Stimulated activated memory B cell treated with anti-CD40 and anti-IgM and Interleukin-4, amounts not matched to agents 10 μg/mL and 1 μg/mL and 100 μg/mL, for 72 hours (primary cell): Measurements from ENCODE around the gene MBNL2.

Experiments
- ATAC-seq: fragments of 150-1000 bp; cut with Tn5 transposase; 2 replicates; pipeline ENCODE4 v1.10.0; 2021
- H3K27ac Mint-ChIP-seq: one replicate; pipeline ENCODE4 v1.8.0; 2022; ENCODE audit warnings: mild to moderate bottlenecking, mixed read lengths
- H3K27me3 Mint-ChIP-seq: one replicate; pipeline ENCODE4 v1.8.0; 2022; ENCODE audit warnings: mixed read lengths
- H3K36me3 Mint-ChIP-seq: one replicate; pipeline ENCODE4 v1.8.0; 2022; ENCODE audit warnings: mixed read lengths
- H3K4me1 Mint-ChIP-seq: one replicate; pipeline ENCODE4 v1.8.0; 2022; ENCODE audit warnings: mixed read lengths
- H3K4me3 Mint-ChIP-seq: one replicate; pipeline ENCODE4 v1.8.0; 2022; ENCODE audit warnings: mild to moderate bottlenecking, moderate library complexity, mixed read lengths
- H3K9me3 Mint-ChIP-seq: one replicate; pipeline ENCODE4 v1.8.0; 2022; ENCODE audit warnings: mixed read lengths

Gene MBNL2

DNA sequence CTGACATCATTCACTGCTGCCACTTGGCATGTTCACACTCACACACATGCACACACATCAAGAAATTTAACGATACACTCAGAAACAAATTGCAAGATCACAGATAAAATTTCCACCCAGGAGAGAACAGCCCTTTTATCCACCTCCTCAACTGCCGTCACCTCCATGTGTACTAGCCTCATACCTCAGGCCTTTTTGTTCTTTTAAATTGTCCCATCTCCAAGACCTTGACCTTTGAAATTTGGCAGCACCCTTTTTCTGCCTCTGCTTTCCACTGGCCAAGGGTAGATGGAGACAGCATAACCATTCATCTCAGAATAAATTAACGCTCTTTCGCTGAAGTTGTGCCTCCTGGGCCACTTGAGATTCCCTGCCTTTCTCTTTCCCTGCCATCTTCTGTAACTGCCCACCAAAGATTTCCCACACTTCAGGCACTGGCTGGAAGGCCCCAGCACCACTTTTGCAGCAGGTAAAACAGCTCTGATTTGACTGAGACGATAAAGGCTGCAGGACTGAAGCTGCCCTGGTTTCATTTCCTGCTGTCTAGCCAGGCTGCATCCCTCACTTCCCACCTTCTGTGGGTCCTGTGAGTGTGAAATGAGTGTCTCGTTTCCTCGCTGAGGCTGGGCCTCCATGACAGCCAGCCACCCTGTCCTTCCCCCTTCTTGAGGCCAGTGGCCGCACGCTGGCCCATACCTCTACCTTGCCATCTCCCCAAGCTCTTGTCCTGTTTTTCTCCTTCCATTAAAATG lies 39.3 kb downstream of the MBNL2 start:
- ATAC-seq = peak; percentile 90
- H3K4me3 Mint-ChIP-seq = no peak overlapping the region
- H3K36me3 Mint-ChIP-seq = peaks cover 28% of the 10 kb centered on the region
- no peaks in the 10 kb centered on the region for H3K9me3 Mint-ChIP-seq
- H3K27ac Mint-ChIP-seq = peak overlapping the region; percentile 63
- no peaks in the 10 kb centered on the region for H3K27me3 Mint-ChIP-seq
- H3K4me1 Mint-ChIP-seq = peaks cover 69% of the 10 kb centered on the region

DNA sequence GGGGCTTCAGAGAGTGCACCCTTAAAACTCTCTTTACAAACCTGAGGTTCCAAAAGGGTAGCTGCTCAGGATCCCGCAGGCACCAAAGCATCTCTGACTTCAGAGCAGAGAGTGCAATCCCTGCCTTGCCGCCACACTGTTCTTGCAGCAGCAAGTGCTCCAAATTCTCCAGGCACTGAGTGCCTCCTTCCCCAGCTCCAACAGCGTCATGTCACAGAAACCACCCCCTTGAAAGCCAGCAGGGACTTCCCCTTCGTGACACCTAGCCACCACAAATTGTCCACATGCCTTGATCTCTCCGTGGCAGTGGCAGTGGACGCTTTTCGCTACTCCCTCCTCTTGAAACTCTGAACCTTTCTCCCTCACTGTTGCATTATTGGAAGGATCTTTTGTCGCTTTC lies 39.9 kb downstream of the MBNL2 start:
- Mint-ChIP-seq H3K4me1 (peaks cover 62% of the 10 kb centered on the region), H3K4me3 (no peak overlapping the region), H3K27me3 (no peaks in the 10 kb centered on the region), H3K9me3 (no peaks in the 10 kb centered on the region), H3K36me3 (peaks cover 26% of the 10 kb centered on the region), H3K27ac (peak overlapping the region; percentile 63)
- ATAC-seq = no peak

DNA sequence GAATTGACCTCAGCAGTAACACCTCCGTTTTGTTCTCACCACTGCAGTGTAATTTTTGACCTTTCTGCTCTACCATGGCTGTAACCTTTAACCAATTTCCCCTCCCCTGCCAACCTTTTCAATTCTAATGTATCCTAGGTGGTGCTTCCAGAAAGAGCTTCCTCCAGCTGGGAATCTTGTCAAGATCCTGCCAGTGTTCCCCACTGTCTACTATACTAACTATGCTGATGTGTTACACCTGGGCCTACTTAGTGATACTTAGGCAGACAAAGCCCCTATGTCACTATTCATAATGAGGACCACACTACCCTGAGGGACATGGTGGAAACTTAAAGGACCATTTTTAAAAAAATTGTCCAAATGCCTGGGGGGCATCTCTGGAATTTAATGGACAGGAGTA lies 41.0 kb downstream of the MBNL2 start:
- H3K4me1 Mint-ChIP-seq = peaks cover 52% of the 10 kb centered on the region
- H3K9me3 Mint-ChIP-seq = no peaks in the 10 kb centered on the region

DNA sequence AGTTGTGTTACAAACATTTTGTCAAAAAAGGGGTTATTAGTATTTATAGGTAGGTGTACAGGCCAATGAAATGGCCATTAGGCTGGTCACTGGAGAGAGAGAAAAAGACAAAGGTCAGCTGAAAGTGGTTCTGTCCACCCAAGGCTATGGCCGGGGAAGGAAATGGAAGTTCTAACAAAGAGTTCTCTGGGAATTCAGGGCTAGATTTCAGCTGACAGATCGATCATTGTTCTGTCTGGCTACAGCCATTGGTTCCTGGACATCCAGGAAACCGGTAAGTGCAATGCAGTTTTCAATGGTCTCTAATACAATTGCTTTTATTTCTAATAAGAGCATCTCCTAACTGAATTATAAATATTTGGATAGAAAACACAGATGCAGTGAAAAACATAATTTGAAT lies 42.5 kb downstream of the MBNL2 start:
- Mint-ChIP-seq H3K4me3 (no peak overlapping the region), H3K9me3 (no peaks in the 10 kb centered on the region), H3K27ac (no peak overlapping the region), H3K4me1 (peaks cover 49% of the 10 kb centered on the region), H3K36me3 (peaks cover 31% of the 10 kb centered on the region), H3K27me3 (no peaks in the 10 kb centered on the region)
- no peak for ATAC-seq

More for the DNA sequence above, 41.0 kb downstream of the MBNL2 start:
- no peak overlapping the region for H3K4me3 Mint-ChIP-seq
- H3K27me3 Mint-ChIP-seq = no peaks in the 10 kb centered on the region
- peaks cover 28% of the 10 kb centered on the region for H3K36me3 Mint-ChIP-seq
- ATAC-seq = no peak
- H3K27ac Mint-ChIP-seq = no peak overlapping the region

DNA sequence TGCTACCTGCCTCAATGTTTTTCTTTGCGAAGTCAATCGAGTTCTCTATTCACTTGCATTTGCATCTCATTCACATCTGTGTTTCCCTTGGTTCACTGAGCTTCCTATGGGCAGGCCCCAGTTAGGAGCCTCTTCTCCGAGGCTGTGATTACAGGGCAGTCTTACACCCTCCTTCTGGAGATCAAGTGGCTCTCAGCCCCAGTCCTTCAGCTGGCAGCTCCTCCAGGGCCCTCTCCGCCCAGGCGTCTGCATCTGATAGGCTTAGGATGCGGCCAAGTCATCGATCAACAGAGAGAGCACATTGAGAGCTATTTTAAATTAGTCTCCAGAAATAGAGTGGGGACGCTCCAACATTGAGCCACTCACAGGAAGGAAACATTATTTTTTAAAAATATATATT lies 44.2 kb downstream of the MBNL2 start:
- Mint-ChIP-seq H3K36me3 (peaks cover 26% of the 10 kb centered on the region), H3K27me3 (no peaks in the 10 kb centered on the region), H3K9me3 (no peaks in the 10 kb centered on the region), H3K27ac (no peak overlapping the region), H3K4me1 (peaks cover 38% of the 10 kb centered on the region), H3K4me3 (no peak overlapping the region)
- no peak for ATAC-seq

DNA sequence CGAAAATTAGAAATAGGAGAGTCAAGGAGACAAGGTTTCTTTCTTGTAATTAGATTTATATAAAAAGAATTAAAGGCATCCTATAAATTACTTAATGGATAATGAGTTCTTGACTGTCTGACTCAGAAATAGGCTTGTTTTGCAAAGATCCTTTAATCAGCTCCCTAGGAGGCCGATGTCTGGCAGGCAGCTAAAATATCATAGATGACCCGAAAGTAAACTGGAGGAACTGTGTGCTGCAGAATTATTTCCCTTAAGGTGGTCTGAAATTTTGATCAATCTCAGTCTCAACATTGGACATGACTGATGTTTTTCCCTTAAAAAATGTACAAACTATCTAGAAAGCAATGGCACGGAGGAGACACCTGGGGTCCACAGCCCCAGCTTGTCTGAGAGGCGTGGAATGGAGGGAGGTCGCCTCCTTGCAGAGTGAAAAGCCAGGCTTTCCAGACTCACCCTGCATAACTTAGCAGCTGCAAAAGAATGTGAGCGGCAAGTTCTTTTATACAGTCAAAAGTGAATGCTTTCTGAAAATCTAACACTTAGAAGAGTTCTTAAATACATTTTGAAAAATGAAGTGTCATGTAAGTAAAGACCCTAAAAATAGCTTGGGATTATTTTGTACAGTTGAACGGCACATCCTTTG lies 44.8 kb downstream of the MBNL2 start:
- ATAC-seq = no peak
- no peaks in the 10 kb centered on the region for H3K27me3 Mint-ChIP-seq
- H3K4me3 Mint-ChIP-seq = no peak overlapping the region
- H3K9me3 Mint-ChIP-seq = no peaks in the 10 kb centered on the region
- H3K27ac Mint-ChIP-seq = no peak overlapping the region
- peaks cover 37% of the 10 kb centered on the region for H3K4me1 Mint-ChIP-seq
- H3K36me3 Mint-ChIP-seq = peaks cover 24% of the 10 kb centered on the region

DNA sequence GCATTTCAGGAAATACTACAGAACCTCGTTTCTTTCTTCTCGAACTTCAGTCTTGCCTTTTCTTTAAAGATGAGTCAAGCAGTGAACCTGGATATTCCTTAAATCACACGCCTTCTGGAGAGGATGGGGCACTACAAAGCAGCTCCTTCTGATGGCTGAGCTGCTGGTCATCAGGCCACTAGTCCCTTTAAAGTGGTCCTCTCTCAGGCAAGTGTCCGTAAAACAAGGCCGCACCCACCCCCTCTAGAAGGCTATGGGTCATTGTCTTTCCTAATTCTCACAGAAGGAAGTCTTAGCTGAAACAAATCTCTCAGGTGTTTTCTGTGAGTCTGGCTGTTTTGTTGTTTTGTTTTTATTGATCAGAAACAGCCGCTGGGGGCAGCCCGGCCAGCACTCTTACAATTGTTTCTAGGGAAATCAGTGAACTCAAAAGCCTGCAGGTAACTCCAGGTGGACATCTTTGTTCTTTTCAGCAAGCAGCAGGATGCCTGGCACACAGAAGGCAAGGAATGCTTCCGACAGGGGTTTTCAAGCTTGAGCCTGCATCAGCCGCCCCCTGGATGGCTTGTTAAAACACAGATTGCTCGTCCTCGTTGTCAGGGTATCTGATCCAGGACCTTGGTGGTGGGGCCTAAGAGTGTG lies 45.4 kb downstream of the MBNL2 start:
- Mint-ChIP-seq H3K4me1 (peaks cover 37% of the 10 kb centered on the region), H3K9me3 (no peaks in the 10 kb centered on the region), H3K4me3 (no peak overlapping the region), H3K36me3 (peaks cover 24% of the 10 kb centered on the region), H3K27ac (no peak overlapping the region), H3K27me3 (no peaks in the 10 kb centered on the region)
- ATAC-seq = no peak

DNA sequence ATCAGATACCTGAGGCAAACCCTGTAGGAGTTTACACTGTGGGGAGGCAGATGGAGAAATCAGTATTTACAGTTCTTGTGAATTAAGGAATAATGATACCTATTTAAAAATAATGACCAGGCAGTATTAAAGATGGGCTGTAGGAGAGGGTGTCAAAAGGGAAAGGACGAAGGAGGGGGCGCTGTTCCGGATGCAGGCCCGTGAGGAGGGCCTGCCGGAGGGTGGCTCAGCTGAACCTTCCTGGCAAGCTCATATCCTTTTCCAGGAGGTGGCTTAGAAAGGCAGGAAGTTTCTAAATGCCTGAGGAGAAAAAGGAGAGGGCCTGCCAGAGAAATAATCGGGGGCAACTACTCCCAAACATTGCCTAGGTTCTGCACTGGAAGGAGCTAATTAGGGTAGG lies 46.6 kb downstream of the MBNL2 start:
- no peaks in the 10 kb centered on the region for H3K9me3 Mint-ChIP-seq
- H3K4me3 Mint-ChIP-seq = no peak overlapping the region
- H3K36me3 Mint-ChIP-seq = peaks cover 19% of the 10 kb centered on the region
- peaks cover 34% of the 10 kb centered on the region for H3K4me1 Mint-ChIP-seq
- ATAC-seq = no peak
- no peaks in the 10 kb centered on the region for H3K27me3 Mint-ChIP-seq
- H3K27ac Mint-ChIP-seq = peak overlapping the region; percentile 17

DNA sequence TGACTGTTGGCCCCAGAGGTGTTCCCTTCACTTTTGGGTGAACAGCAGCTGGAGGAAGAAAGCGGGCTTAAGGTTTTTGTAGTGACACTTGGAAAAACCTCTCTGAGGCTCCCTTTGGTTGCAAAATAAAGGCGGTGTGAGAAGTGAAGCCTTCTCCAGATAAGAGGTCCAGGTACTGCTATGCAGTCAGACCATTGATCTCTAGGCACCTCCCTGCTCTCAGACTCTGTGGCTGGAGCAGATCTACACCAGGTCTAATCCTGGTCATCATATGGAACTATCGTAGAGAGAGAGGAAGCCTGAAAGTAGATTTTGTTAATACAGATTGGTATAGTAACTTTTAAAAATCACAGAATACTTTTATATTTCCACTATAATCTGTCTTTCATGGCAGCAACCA lies 47.5 kb downstream of the MBNL2 start:
- no peak for ATAC-seq
- Mint-ChIP-seq H3K9me3 (no peaks in the 10 kb centered on the region), H3K27ac (no peak overlapping the region), H3K4me1 (peaks cover 35% of the 10 kb centered on the region), H3K4me3 (no peak overlapping the region), H3K27me3 (no peaks in the 10 kb centered on the region), H3K36me3 (peaks cover 16% of the 10 kb centered on the region)

DNA sequence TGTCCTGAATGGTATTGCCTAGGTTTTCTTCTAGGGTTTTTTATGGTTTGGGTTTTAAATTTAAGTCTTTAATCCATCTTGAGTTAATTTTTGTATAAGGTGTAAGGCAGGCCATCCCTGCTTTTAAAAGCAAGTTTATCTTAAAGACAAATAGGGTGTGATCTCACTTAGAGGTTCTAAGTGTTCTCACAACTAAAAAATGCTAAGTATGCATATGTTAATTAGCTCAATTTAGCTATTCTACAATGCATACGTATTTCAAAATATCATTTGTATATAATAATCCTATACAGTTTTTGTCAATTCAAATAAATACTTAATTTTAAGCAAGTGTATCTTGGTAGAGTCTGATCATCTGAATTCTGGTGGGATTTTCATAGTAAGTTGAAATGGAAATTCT lies 50.4 kb downstream of the MBNL2 start:
- Mint-ChIP-seq H3K27ac (no peak overlapping the region), H3K27me3 (no peaks in the 10 kb centered on the region), H3K4me1 (peaks cover 58% of the 10 kb centered on the region), H3K4me3 (no peak overlapping the region), H3K36me3 (peaks cover 40% of the 10 kb centered on the region), H3K9me3 (peaks cover 3% of the 10 kb centered on the region)
- ATAC-seq = no peak

DNA sequence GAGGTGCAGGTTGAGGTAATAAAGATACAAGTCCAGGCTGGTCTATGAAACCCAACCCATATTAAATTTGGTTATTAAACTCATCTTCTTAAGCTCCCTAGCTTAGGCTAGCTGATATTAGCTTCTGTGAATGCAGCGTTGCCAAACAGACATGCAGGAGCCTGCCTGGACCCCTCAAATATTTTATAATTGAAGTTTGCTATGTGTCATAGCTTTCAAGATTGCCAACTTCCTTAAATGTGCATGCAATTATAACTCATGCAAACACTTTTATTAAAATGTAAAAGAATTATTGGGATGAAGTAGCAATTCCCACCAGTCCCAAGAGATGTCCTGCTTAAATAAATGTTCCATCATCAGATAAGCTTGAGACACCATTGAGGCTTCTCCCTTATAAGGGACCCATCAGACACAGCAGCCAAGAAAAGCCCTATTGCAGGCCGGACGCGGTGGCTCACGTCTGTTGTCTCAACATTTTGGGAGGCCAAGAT lies 51.3 kb downstream of the MBNL2 start:
- Mint-ChIP-seq H3K27me3 (no peaks in the 10 kb centered on the region), H3K27ac (no peak overlapping the region), H3K9me3 (peaks cover 3% of the 10 kb centered on the region), H3K36me3 (peaks cover 35% of the 10 kb centered on the region), H3K4me1 (peaks cover 57% of the 10 kb centered on the region), H3K4me3 (no peak overlapping the region)
- no peak for ATAC-seq

DNA sequence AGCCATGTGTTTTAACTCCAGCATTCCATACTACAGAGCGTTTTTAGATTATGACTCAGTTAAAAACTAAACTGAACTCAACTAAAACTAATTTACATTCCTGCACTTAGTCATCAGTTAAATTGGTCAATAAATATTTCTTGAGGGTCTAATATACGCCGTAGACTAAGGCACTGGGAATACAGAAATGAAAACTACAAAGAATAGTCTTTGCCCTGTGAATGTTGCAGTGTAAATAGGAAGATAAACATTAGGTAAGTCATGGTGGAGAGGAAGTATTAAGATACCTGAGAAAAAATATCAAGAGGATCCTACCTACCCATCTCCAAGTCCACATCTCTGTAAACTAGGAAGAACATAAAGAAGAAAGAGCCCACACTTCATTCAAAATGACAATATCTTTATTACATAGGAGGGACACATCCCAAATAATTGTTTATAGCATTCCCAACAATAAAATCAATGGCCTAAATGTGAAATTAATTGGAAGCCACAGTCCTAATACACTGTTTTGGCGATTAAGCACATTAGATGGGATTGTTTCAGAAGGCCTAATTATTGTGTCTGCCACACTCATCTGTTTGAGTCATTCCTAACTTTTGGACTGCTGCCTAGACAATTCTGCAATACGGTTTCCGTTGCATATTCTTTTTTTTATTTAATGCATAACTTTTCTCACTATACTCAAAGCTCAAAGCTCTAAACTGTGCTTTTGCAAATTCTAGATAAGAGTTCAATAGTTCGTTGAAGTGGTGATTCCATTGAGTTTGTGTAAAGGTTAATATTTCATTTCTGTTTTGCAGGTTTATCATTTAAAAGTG lies 52.9 kb downstream of the MBNL2 start:
- peaks cover 3% of the 10 kb centered on the region for H3K9me3 Mint-ChIP-seq
- no peaks in the 10 kb centered on the region for H3K27me3 Mint-ChIP-seq
- H3K4me3 Mint-ChIP-seq = no peak overlapping the region
- H3K27ac Mint-ChIP-seq = no peak overlapping the region
- H3K4me1 Mint-ChIP-seq = peaks cover 49% of the 10 kb centered on the region
- H3K36me3 Mint-ChIP-seq = peaks cover 26% of the 10 kb centered on the region
- no peak for ATAC-seq

DNA sequence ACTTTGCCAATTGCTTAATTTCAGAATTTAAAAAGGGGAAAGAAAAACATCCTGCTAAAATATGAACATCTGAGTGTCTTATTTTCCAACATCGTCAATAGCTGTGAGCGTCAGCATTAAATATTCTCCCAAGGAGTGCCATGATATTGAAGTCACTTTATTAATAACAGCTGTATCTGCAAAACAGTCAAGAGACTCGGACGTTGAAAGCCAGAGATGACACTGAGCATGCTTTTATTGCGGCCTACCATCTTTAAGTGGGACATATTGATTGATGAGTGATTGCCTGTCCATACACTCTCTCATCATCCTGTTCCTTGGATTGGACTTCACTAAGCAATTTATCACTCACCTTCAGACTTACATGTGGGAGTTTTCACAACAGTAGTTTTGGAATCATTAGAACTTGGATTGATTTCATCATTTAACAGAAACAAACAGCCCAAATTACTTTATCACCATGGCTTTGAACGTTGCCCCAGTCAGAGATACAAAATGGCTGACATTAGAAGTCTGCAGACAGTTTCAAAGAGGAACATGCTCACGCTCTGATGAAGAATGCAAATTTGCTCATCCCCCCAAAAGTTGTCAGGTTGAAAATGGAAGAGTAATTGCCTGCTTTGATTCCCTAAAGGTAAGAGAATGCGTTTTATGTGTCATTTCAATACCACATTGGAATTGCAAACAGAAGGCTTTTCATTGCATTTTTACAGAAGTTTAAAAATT lies 53.8 kb downstream of the MBNL2 start:
- no peak overlapping the region for H3K27ac Mint-ChIP-seq
- no peak overlapping the region for H3K4me3 Mint-ChIP-seq
- ATAC-seq = no peak
- H3K27me3 Mint-ChIP-seq = no peaks in the 10 kb centered on the region
- peaks cover 50% of the 10 kb centered on the region for H3K4me1 Mint-ChIP-seq
- H3K36me3 Mint-ChIP-seq = peaks cover 31% of the 10 kb centered on the region
- peaks cover 3% of the 10 kb centered on the region for H3K9me3 Mint-ChIP-seq

DNA sequence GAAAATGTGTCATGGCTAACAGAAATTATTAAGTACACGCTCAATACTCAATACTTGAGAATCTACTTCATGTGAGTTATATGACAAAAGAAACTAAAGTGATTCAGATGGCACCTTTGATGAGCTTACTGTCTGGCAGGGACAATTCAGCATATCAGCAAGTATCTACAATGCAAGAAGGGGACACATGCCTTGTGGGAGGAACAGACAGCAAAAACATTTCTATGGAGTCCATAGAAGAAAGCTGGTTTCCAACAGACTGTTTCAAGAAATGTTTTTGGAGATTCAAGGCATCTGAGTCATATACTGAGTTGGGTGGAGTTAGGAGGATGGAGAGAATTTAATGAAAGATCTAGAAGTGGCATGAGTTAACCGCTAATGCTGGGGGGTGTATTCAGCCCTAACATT lies 54.7 kb downstream of the MBNL2 start:
- peak overlapping the region; percentile 36 for H3K27ac Mint-ChIP-seq

More for the DNA sequence above, 54.7 kb downstream of the MBNL2 start:
- H3K27me3 Mint-ChIP-seq = no peaks in the 10 kb centered on the region
- no peak for ATAC-seq
- peaks cover 3% of the 10 kb centered on the region for H3K9me3 Mint-ChIP-seq
- peaks cover 47% of the 10 kb centered on the region for H3K4me1 Mint-ChIP-seq
- H3K36me3 Mint-ChIP-seq = peaks cover 33% of the 10 kb centered on the region
- no peak overlapping the region for H3K4me3 Mint-ChIP-seq
